ENCODE measurements around the gene TAS2R39.
A peak's percentile ranks its signal among the peaks of the same experiment; 100 is the strongest.
"Not testable (repeated sequence)": the region's sequence is repeated elsewhere in the genome, so short reads cannot be mapped to it uniquely, and the experiment has no call there.

Gene TAS2R39

GRCh38 chr7:143183024-143183423, at the start of gene TAS2R39:
Gene TAS2R39, plus strand, starts transcription at chr7:143183419. Its CDS starts 0 bp downstream, at chr7:143183419.
- no peak for DNase-seq

- no peak for DNase-seq
Observed at GRCh38 chr7:143147070-143147469, 36.1 kb upstream of the TAS2R39 start.

DNA sequence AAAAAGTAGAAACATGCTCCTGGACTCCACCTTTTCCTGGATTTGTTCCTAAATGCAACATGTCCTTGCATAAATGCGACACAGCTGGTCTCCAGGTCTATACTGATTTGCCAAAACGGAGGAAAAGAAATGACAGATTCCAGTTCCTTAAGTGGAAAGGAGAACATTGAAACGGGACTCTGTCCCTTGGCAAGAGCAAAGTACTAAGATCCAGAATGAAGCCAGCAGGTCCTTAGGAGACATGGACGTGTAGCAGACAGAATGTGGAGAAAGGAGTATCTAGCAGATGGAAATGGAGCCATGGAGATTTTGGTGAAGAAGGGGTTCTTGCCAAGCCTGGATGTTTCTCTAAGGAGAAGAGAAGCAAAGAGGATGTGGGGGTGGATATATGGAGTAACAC, 35.2 kb upstream of the TAS2R39 start:
- no peak for DNase-seq

GRCh38 chr7:143148651-143149050, 34.6 kb upstream of the TAS2R39 start:
- no peak for DNase-seq

DNA sequence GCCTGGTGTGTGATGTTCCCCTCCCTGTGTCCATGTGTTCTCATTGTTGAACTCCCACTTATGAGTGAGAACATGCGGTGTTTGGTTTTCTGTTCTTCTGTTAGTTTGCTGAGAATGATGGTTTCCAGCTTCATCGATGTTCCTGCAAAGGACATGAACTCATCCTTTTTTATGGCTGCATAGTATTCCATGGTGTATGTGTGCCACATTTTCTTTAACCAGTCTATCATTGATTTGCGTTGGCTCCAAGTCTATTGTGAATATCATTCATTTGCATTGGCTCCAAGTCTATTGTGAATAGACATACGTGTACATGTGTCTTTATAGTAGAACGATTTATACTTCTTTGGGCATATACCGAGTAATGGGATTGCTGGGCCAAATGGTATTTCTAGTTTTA, 32.5 kb upstream of the TAS2R39 start:
- DNase-seq = not testable (repeated sequence)

- not testable (repeated sequence) for DNase-seq
Observed at GRCh38 chr7:143158617-143159016, 24.6 kb upstream of the TAS2R39 start.

- DNase-seq = no peak
Observed at GRCh38 chr7:143171697-143172096, 11.5 kb upstream of the TAS2R39 start.

DNA sequence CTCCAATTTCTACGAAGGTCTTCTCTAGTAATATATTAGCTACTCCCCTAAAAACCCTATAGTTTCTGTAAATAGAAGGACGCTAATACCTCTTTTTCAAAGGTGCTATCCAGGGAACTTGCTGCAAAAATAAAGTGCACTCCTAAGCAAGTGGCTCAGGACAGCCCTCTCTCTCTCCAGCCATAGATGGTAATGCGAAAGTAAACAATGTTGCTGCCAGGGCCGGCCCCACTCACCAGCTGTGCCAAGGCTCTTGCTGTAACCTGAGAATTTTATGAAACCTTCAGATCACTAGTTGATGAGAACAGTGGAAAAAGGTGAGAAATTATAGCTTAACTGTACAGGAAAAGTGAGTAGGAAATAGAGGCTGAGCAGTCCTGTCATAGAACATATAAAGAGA, 10.9 kb upstream of the TAS2R39 start:
- no peak for DNase-seq

DNA sequence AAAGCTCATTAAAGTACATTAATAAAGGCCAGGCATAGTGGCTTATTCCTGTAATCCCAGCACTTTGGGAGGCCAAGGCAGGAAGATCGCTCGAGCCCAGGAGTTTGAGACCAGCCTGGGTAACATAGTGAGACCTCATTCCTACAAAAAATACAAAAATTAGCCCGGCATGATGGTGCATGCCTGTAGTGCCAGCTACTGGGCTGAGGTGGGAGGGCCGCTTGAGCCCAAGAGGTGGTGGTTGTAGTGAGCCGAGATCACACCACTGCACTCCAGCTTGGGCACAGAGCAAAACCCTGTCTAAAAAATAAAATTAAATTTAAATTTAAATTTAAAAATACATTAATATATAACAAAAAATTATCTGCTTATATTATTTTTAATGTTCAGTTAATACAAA, 7.1 kb upstream of the TAS2R39 start:
- DNase-seq = no peak

DNA sequence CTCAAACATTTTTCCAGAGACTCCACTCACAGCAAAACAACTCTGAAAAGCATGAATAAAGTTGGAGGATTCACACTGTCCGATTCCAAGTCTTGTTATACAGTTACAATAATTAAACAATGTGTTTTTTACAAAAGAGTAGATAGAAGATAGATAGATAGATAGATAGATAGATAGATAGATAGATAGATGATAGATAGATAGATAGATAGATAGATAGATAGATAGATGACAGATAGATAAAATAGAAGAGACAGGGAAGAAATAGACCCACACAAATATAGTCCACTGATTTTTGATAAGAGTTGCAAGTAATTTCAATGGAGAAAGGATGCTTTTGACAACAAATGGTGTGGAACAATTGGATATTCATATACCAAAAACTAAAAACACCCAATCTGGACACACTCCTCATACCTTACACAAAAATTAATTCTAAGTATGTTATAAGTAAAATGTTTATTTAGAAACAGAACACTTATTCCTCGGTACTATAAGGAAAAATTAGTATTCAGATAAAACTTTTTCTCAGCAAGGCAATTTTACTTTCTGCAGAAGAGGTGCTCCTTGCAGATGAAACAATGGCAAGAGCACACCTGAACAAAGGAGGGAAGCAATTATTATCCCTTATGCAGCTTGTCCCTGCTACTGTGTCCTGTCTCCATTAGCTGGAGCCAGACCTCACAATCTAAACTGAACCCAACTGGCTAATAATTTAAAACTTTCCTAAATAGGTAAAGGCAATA, 5.7 kb upstream of the TAS2R39 start:
- DNase-seq = no peak

GRCh38 chr7:143180771-143181170, 2.4 kb upstream of the TAS2R39 start:
- not testable (repeated sequence) for DNase-seq

DNA sequence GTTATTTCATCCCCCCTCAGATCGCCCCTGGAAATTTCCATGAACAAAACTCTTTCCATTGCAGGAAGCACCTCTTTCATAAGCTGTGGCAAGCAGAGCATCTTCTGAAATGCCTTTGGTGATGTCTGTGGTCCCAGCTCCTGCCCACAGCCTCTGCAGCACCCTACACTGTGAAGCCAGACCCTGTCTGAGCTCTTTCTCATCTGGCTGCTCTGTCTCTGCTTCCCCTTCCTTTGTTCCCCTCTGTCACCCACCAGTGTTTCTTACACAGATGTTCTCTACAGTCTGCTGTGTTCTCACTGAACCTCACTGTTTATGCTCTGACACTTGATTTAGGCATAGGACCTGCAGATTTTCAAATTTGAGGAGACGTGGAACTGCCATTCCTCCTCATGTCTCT, 1.9 kb upstream of the TAS2R39 start:
- no peak for DNase-seq

GRCh38 chr7:143185551-143185950, 2.3 kb downstream of the TAS2R39 start:
- DNase-seq = no peak

DNA sequence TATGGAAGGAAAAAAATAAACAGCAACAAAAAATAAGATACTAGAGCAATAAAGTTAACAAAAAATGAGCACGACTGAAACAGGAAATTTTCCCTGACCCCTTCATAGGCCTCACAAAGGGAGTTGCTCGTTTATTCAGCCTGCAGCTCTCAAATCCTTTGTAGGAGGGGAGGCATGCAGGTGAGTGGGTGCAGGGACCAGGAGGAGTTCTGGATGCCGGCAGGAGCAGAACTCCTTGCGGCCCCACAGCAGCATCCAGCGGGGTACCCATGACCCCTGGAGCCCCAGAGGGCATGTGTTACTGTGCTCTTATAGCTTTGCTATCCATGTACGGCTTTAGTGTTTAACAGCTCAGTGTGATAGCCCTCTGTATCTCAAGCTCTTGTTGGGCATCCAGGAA, 5.8 kb downstream of the TAS2R39 start:
- DNase-seq = no peak

DNA sequence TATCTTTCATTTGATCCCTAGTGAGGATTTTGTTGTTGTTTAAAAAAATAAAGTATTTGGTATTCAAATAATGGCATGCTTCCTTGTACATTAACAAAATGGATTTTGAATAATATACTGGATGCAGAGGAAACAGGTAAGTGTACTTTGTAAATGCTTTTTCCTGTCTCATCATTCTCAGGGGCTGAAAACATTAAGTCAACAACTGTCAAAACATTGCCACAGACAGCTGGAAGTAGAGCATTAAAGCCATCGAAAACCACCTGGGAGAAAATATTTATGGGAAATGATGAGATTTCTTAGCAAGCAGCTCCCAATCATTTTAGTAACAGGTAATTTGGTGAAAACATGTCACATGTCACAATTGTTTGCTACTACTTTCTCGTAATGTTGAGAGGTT, 10.7 kb downstream of the TAS2R39 start:
- DNase-seq = no peak

DNA sequence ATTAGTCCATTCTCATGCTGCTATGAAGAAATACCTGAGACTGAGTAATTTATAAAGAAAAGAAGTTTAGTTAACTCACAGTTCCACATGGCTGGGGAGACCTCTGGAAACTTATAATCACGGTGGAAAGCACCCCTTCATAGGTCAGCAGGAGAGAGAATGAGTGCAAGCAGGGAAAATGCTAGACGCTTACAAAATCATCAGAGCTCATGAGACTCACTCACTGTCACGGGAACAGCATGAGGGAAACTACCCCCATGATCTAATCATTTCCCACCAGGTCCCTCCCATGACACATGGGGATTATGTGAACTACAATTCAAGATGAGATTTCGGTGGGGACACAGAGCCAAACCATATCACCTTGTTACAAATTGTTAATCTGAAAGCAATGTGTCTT, 15.8 kb downstream of the TAS2R39 start:
- no peak for DNase-seq

DNA sequence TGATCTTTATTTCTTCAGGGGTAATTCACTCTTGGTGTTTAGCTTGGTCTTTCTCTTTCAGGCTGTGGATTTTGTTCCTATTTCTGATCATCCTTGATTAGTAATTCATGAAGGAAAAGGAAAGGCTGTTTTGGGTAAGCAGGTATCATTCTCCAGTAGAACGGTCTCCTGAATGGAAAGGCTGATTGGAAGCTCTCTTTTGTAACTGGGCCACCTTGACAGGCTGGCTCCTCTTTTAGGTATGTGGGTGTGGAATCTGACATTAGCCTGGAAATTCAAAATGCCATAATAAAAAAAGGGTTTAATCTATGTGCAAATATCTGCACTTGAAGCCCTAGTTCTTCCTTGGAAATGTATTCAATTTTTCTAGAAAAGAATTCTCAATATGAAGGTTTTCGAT, 18.9 kb downstream of the TAS2R39 start:
- DNase-seq = no peak

DNA sequence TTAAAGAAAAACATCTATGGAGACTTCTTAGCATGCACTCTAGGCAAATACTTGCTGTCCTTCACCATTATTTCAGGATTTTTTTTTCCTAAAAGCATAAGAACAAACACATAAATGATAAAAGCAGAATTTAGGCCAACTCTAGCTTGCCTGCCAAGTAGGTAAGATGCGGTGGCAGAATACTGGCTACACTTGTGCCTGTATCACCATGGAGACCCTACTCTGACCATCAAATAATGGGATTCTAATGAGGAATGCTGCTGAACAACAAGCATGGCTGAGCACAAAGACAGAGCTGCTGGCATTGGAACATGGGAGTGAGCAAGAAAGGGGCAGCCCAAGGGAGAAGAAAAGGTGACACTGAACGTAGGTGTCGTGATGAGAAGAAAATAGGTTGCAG, 20.2 kb downstream of the TAS2R39 start:
- no peak for DNase-seq

DNA sequence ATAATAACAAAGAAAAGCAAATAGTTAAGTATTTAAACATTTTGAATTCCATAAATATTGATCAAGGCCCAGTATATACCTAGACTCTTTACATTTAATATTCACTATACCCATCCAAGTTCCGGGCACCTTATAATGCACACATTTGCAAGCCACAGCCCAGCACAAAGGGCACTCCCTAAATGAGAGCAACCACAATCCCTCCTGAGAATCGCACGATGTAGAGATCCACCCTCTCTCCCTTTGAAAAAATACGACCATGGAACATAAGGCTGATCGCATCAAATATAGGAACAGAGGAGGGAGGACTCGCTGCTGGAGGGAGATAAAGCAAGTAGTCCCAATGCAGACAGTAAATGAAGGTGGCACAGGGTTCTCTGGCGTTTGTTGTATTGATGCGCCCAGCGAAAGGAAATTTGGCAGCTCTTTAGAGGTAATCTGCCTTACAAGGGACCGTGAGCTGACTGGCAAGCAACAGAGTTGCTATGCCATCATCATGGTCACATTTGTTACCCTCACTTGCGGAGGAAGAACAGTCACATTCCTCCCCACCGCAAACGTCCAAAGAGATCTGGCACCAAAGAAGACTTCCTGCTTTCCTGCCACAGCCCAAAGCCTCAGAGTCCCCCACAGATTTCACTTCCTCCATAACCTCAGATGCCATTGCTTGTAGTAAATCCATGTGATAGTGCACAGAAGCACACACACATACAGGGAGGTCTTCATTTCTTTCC, 22.5 kb downstream of the TAS2R39 start:
- DNase-seq = no peak

DNA sequence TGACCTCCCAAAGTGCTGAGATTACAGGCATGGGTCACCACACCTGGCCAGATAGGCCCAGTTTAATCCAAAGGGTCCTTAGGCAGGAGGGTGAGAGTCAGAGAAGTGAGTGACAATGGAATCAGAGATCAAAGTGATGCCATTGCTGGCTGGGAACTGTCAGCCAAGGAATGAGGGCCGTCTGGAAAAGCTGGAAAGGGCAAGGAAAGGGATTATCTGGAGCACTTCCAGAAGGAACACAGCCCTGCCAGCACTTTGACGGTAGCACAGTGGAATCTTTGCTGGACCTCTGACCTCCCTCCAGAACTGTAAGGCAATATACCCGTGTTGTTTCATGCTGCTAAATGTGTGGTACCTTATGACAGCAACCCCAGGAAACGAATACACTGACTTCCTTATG, 27.3 kb downstream of the TAS2R39 start:
- no peak for DNase-seq

DNA sequence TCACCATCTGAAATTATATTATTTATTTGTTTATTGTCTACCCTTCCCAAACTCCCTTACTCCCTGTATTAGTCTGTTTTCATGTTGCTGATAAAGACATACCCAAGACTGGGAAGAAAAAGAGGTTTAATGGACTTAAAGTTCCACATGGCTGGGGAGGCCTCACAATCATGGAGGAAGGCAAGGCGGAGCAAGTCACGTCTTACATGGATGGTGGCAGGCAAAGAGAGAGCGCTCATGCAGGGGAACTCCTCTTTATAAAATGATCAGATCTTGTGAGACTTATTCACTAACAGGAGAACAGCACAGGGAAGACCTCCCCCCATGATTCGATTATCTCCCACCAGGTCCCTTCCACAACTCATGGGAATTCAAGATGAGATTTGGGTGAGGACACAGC, 30.3 kb downstream of the TAS2R39 start:
- not testable (repeated sequence) for DNase-seq

DNA sequence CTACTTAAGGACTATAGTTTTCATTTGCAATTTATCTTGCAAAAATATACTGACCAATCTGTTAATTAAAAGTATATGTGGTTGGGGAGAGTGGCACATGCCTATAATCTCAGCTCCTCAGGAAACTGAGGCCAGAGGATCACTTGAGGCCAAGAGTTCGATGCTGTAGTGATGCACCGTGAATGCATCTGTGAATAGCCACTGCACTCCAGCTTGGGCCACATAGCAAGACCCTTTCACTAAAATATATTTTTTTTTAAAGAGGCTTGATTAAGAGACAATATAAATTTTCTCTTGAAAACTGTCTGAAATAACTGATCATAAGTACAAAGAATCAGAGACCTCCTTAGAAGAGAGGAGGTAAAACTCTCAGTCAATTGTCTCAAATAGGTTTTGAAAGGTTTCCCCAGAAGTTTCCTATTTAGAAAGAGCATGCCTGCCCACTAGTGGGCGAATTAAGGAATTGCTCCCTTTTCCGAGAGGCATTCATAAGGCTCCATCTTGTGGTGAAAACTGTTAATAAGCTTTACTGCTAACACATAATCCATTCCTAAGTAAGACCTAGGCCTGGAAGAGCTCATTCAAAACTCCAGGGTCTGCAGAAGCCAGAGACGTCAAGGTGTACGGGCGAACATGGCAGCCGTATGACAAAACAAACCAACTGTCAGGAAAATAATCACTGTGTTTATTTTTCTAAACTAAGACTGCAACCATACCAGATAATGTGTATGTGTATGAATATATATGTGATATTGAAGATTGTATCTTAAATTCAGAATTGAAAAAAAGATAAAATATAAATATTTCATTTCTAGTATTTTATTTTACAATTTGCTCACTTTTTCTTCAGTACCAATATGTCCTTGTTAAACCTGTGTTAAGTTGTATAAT, 31.8 kb downstream of the TAS2R39 start:
- peak; percentile 50 for DNase-seq

DNA sequence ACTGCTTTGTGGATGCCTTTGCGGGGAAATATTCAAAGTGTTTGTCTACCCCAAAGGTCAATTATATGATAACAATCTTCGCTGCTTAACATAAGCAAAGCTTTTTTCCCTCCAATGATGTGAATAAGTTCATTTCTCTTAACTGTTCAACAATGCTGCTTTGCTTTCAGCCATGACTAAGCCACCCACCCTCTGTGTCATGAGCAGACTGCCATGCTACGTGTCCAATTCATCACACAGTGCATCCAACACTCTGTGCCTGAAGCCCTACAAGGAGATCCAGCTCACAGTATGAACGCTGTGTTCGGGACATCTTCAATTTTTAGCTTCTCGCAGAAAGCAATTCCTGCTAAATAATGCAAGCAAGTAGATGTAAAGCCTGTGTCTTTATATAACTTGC, 32.9 kb downstream of the TAS2R39 start:
- no peak for DNase-seq

DNA sequence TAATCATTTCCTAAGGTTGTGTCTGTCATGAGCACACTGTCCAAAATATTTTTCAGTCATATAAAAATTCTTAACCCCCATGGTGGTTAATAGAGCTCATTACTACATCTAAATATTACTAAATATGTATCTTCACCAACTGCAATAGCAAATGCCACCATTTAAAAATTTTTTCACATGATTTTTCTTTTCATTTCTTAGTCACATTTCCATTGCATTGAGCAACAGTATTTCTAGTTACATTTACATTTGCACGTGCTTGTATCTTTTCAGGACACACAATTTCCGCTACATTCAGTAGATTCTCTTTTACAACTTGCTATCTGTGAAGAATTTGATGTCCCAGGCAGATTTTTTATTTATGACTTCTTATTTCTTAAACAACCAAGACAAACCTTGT, 33.5 kb downstream of the TAS2R39 start:
- no peak for DNase-seq
